Measurements from ENCODE around the gene C1QTNF8.

Gene C1QTNF8

GRCh38 chr16:1141716-1142115 is 45.7 kb upstream of the C1QTNF8 start:
- H3K4me3 ChIP-seq (ENCODE audit: low read depth, low read length): no peak overlapping the region
- no peak for DNase-seq (ENCODE audit: low read depth)
- TF ChIP-seq, protein P1, sequence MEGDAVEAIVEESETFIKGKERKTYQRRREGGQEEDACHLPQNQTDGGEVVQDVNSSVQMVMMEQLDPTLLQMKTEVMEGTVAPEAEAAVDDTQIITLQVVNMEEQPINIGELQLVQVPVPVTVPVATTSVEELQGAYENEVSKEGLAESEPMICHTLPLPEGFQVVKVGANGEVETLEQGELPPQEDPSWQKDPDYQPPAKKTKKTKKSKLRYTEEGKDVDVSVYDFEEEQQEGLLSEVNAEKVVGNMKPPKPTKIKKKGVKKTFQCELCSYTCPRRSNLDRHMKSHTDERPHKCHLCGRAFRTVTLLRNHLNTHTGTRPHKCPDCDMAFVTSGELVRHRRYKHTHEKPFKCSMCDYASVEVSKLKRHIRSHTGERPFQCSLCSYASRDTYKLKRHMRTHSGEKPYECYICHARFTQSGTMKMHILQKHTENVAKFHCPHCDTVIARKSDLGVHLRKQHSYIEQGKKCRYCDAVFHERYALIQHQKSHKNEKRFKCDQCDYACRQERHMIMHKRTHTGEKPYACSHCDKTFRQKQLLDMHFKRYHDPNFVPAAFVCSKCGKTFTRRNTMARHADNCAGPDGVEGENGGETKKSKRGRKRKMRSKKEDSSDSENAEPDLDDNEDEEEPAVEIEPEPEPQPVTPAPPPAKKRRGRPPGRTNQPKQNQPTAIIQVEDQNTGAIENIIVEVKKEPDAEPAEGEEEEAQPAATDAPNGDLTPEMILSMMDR (IDR thresholded peaks at IDR 0.05; ENCODE audit: low read depth, low read length, missing control alignments): no peak

- TF ChIP-seq, protein P1 (IDR thresholded peaks at IDR 0.05; ENCODE audit: low read depth, low read length, missing control alignments): no peak
- no peak for DNase-seq (ENCODE audit: low read depth)
- no peak overlapping the region for H3K4me3 ChIP-seq (ENCODE audit: low read depth, low read length)
Measured at GRCh38 chr16:1141191-1141590, 45.1 kb upstream of the C1QTNF8 start.

GRCh38 chr16:1140582-1141162 is 44.6 kb upstream of the C1QTNF8 start:
- H3K4me3 ChIP-seq (ENCODE audit: low read depth, low read length): no peak overlapping the region
- DNase-seq (ENCODE audit: low read depth): no peak
- TF ChIP-seq, protein P1 (IDR thresholded peaks at IDR 0.05; ENCODE audit: low read depth, low read length, missing control alignments): no peak

DNA sequence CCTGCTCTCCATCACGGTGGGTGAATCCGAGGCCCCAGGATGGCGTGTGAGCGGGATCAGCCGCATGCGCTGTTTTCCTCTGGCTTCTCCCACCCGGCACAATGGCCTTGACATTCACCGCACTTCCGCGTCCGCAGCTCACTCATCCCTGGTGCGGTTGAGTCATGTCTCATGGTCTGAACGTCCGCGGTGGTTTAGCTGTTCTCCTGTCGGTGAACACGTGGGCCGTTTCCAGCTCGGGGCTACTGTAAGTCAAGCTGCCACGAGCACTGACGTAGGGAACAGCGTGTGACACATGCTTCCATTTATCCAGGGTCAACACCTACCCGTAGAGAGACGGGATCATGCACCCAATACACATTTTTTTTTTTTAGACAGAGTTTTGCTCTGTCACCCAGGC is 41.6 kb upstream of the C1QTNF8 start:
- H3K4me3 ChIP-seq (ENCODE audit: low read depth, low read length): no peak overlapping the region
- DNase-seq (ENCODE audit: low read depth): no peak
- TF ChIP-seq, protein P1 (IDR thresholded peaks at IDR 0.05; ENCODE audit: low read depth, low read length, missing control alignments): no peak

- TF ChIP-seq, protein P1 (IDR thresholded peaks at IDR 0.05; ENCODE audit: low read depth, low read length, missing control alignments): no peak
- no peak overlapping the region for H3K4me3 ChIP-seq (ENCODE audit: low read depth, low read length)
Measured at GRCh38 chr16:1135459-1135825, 39.4 kb upstream of the C1QTNF8 start.

GRCh38 chr16:1134776-1135458 is 38.9 kb upstream of the C1QTNF8 start:
- TF ChIP-seq, protein P1 (IDR thresholded peaks at IDR 0.05; ENCODE audit: low read depth, low read length, missing control alignments): no peak
- H3K4me3 ChIP-seq (ENCODE audit: low read depth, low read length): no peak overlapping the region
- DNase-seq (ENCODE audit: low read depth): no peak

More at GRCh38 chr16:1135459-1135825, 39.4 kb upstream of the C1QTNF8 start:
- no peak for DNase-seq (ENCODE audit: low read depth)

Measured in GM12864 (cell line).